ENCODE results near the gene MEGF11. TPM values are rescaled to one million over a fixed set of nuclear protein-coding genes. Genes with fewer than 3 reads are reported as not detected.

The MEGF11 gene
- total RNA-seq, 1 experiment from 2014 or later, result not detected

DNA sequence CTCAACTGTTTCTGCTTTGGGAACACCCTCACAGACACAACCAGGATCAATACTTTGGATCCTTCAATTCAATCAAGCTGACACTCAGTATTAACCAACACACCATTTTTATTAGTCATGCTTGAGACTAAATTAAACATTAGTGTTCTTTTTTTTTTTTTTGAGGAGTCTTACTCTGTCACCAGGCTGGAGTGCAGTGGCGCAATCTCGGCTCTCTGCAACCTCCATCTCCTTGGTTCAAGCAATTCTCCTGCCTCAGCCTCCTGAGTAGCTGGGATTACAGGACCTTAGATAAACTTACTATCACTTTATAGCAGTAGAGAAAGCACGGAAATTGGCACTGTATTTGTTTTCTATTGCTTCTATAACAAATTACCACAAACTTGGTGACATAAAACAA, 386.3 kb downstream of the MEGF11 start:
- Histone ChIP-seq H3F3A (ENCODE audit: insufficient read depth, low read depth) (peaks cover 20% of the 10 kb centered on the region), H3K4me3 (no peak overlapping the region), H3K9me3 (ENCODE audit: insufficient read depth, low read depth) (no peaks in the 10 kb centered on the region), H3K79me2 (ENCODE audit: low read depth) (peaks cover 29% of the 10 kb centered on the region), H4K20me1 (ENCODE audit: insufficient read depth) (peaks cover 7% of the 10 kb centered on the region), H3K4me2 (no peak overlapping the region), H2AFZ (no peak overlapping the region), H3K4me1 (replicated peaks; ENCODE audit: insufficient read depth) (peaks cover 12% of the 10 kb centered on the region; the same call in 1 of the 2 replicates), H3K9me2 (ENCODE audit: insufficient read depth) (no peaks in the 10 kb centered on the region), H3K27ac (no peak overlapping the region), H3K36me3 (ENCODE audit: low read depth) (no peaks in the 10 kb centered on the region), H3K27me3 (ENCODE audit: insufficient read depth, low read depth) (no peaks in the 10 kb centered on the region)
- no peak for TF ChIP-seq EZH2 (IDR thresholded peaks at IDR 0.05; ENCODE audit: low read depth)
- TF ChIP-seq, protein P1, sequence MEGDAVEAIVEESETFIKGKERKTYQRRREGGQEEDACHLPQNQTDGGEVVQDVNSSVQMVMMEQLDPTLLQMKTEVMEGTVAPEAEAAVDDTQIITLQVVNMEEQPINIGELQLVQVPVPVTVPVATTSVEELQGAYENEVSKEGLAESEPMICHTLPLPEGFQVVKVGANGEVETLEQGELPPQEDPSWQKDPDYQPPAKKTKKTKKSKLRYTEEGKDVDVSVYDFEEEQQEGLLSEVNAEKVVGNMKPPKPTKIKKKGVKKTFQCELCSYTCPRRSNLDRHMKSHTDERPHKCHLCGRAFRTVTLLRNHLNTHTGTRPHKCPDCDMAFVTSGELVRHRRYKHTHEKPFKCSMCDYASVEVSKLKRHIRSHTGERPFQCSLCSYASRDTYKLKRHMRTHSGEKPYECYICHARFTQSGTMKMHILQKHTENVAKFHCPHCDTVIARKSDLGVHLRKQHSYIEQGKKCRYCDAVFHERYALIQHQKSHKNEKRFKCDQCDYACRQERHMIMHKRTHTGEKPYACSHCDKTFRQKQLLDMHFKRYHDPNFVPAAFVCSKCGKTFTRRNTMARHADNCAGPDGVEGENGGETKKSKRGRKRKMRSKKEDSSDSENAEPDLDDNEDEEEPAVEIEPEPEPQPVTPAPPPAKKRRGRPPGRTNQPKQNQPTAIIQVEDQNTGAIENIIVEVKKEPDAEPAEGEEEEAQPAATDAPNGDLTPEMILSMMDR (conservative IDR thresholded peaks at IDR 0.05), result no peak
- BruUV-seq (replicated peaks), result no TSS peak
- ChIA-PET CTCF (no interaction called here), POLR2A (ENCODE audit: unreplicated experiment) (no interaction called here)
- intact Hi-C loops (cut with micrococcal nuclease; ENCODE audit: unreplicated experiment), result no loop called here
- peak in 1 of 2 experiments; percentile 35 for DNase-seq

DNA sequence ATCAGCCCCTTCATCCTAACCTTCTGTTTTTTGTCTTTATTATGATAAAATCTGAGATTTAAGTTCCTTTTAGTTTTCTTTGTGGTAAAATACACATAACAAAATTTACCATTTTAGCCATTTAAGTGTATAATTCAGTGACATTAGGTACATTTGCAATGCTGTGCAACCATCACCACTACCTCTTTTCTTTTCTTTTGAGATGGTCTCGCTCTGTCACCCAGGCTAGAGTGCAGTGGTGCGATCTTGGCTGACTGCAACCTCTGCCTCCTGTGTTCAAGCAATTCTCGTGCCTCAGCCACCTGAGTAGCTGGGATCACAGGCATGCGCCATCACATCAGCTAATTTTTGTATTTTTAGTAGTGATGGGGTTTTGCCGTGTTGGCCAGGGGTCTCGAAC, 390.4 kb downstream of the MEGF11 start:
- intact Hi-C loops (cut with micrococcal nuclease; ENCODE audit: unreplicated experiment), result no loop called here
- no peaks in the 10 kb centered on the region for H3K79me2 ChIP-seq (ENCODE audit: low read depth)
- H2AFZ ChIP-seq, result no peak overlapping the region
- H3K4me2 ChIP-seq, result no peak overlapping the region
- no peaks in the 10 kb centered on the region for H3K9me2 ChIP-seq (ENCODE audit: insufficient read depth)
- no peaks in the 10 kb centered on the region for H3K9me3 ChIP-seq (ENCODE audit: insufficient read depth, low read depth)
- no peak for DNase-seq
- H3K27ac ChIP-seq, result no peak overlapping the region
- H4K20me1 ChIP-seq (ENCODE audit: insufficient read depth), result no peaks in the 10 kb centered on the region
- H3K4me1 ChIP-seq (replicated peaks; ENCODE audit: insufficient read depth), result no peaks in the 10 kb centered on the region
- ChIA-PET CTCF (interaction anchor here (0.5 to 0.7 kb wide), 3 partner anchors 67 to 475 kb away, joined by 4 to 14 read pairs (median 4); no protein-coding TSS in a partner anchor), POLR2A (ENCODE audit: unreplicated experiment) (interaction anchor here (0.6 kb wide), 1 partner anchor 21 kb away, joined by 7 read pairs; no protein-coding TSS in a partner anchor)
- H3F3A ChIP-seq (ENCODE audit: insufficient read depth, low read depth), result no peaks in the 10 kb centered on the region
- H3K4me3 ChIP-seq, result no peak overlapping the region
- no peaks in the 10 kb centered on the region for H3K27me3 ChIP-seq (ENCODE audit: insufficient read depth, low read depth)
- BruUV-seq (replicated peaks), result no TSS peak
- H3K36me3 ChIP-seq (ENCODE audit: low read depth), result no peaks in the 10 kb centered on the region
- TF ChIP-seq, protein P1 (conservative IDR thresholded peaks at IDR 0.05), result no peak
- TF ChIP-seq EZH2 (IDR thresholded peaks at IDR 0.05; ENCODE audit: low read depth), result no peak

- CTCF ChIA-PET, result interaction anchor here (0.5 to 0.7 kb wide), 3 partner anchors 67 to 475 kb away, joined by 4 to 14 read pairs (median 4); no protein-coding TSS in a partner anchor
- BruUV-seq (replicated peaks), result no TSS peak
- H3K4me3 ChIP-seq, result no peak overlapping the region
- H3K9me2 ChIP-seq (ENCODE audit: insufficient read depth), result no peaks in the 10 kb centered on the region
- no peak overlapping the region for H3K4me2 ChIP-seq
- no peaks in the 10 kb centered on the region for H4K20me1 ChIP-seq (ENCODE audit: insufficient read depth)
- intact Hi-C loops (cut with micrococcal nuclease; ENCODE audit: unreplicated experiment), result no loop called here
- H3K36me3 ChIP-seq (ENCODE audit: low read depth), result no peaks in the 10 kb centered on the region
- no peaks in the 10 kb centered on the region for H3K79me2 ChIP-seq (ENCODE audit: low read depth)
- no peaks in the 10 kb centered on the region for H3F3A ChIP-seq (ENCODE audit: insufficient read depth, low read depth)
- no peaks in the 10 kb centered on the region for H3K9me3 ChIP-seq (ENCODE audit: insufficient read depth, low read depth)
- POLR2A ChIA-PET (ENCODE audit: unreplicated experiment), result interaction anchor here (0.6 kb wide), 1 partner anchor 21 kb away, joined by 7 read pairs; no protein-coding TSS in a partner anchor
- H3K4me1 ChIP-seq (replicated peaks; ENCODE audit: insufficient read depth), result no peaks in the 10 kb centered on the region
- no peaks in the 10 kb centered on the region for H3K27me3 ChIP-seq (ENCODE audit: insufficient read depth, low read depth)
- TF ChIP-seq, protein P1 (conservative IDR thresholded peaks at IDR 0.05), result no peak; the same call in 1 of the 2 replicates
- TF ChIP-seq EZH2 (IDR thresholded peaks at IDR 0.05; ENCODE audit: low read depth), result no peak
- peak in 1 of 2 experiments; percentile 6 for DNase-seq
- H2AFZ ChIP-seq, result no peak overlapping the region
- no peak overlapping the region for H3K27ac ChIP-seq
Measured at GRCh38 chr15:65862682-65863081, 390.9 kb downstream of the MEGF11 start.
